AG04450 (cell line): ENCODE data around the gene CCNDBP1. TPM values are rescaled to one million over a fixed set of nuclear protein-coding genes. Genes with fewer than 3 reads are reported as not detected.
"Not testable (repeated sequence)": the region's sequence is repeated elsewhere in the genome, so short reads cannot be mapped to it uniquely, and the experiment has no call there.

Source experiments
- CTCF ChIA-PET: fragments of 300-600, 350-600 bp; formaldehyde crosslinking; extraction: SDS; loops from one replicate; lab custom pipeline; 2022; ENCODE audit warnings: antibody characterized with exemption, inconsistent platforms; lab: Charles Lee
- POLR2A ChIA-PET: fragments of 350-600 bp; formaldehyde crosslinking; extraction: SDS; loops from one replicate; lab custom pipeline; 2021; ENCODE audit warnings: antibody characterized with exemption, inconsistent platforms; lab: Yijun Ruan, JAX
- DNase-seq: peaks from one replicate; pipeline ENCODE4 v3.0.0-alpha.2; 2011; ENCODE audit warnings: low read depth, low spot score
- H3K27ac ChIP-seq: one replicate; pipeline ENCODE4 v1.5.1; 2012; ENCODE audit warnings: low read depth, low read length, control low read depth
- H3K27me3 ChIP-seq: one replicate; pipeline ENCODE4 v1.6.0; 2012; ENCODE audit warnings: low read length; ENCODE audit not compliant: control insufficient read depth, insufficient read depth
- H3K4me3 ChIP-seq: 2 replicates; pipeline ENCODE4 v1.5.1; 2011; ENCODE audit warnings: mild to moderate bottlenecking, low read depth, low read length, control low read depth
- H3K9me3 ChIP-seq: 2 replicates; pipeline ENCODE4 v1.5.1; 2012; ENCODE audit warnings: low read length; ENCODE audit not compliant: control insufficient read depth, insufficient read depth
- CTCF ChIP-seq: IDR thresholded peaks from 2 replicates; pipeline ENCODE4 v1.5.1; 2011; ENCODE audit warnings: low read depth, low read length, control low read depth, inconsistent platforms
- polyA plus RNA-seq: library from polyadenylated mRNA; depleted of rRNA; stranded (reverse); fragments of >200 nt; gene quantifications from 2 replicates; pipeline ENCODE4 v1.2.3, GENCODE V29; 2011

Gene CCNDBP1
- polyA plus RNA-seq, 1 experiment, result 54.2 TPM

DNA sequence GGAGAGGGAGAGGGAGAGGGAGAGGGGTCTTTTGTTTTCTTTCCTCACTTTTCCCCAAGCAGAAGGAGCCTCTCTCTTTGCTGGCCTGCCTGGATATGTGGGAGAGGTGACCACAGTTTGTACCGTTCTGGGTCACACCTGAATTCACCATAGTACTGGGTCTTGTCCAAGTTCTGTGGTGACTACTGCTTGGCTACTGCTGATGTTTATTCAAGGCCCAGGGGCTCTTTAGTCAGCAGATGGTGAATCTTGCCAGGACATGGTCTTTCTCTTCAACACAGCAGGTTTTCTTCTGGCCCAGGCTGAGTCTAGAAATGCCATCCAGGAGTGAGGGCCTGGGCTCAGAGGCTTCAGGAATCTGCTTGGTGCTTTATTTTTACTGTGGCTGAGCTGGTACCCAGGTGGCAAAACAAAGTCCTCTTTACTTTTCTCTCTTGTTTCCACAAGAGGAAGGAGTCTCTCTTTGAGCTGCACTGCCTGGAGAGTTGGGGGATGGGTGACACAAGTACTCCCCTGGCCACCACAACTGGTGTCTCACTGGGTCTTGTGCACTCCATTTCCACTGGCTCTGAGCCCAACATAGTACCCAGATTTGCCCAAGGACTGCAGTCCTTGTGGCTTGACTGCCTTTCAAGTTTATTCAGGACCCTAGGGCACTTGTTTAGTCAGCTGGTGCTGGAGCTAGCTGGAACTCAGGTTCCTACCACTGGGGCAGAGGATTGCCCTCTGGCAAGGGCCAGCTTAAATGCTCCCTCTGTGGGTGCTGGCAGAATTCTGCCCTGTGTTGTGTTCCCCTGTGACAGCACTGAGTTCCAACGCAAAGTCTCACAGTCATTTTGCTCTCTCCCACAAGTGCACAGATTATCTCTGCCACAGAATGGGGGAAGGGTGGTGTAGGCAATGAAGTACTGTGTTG lies 16.8 kb upstream of the CCNDBP1 start:
- Histone ChIP-seq H3K4me3 (no peak overlapping the region), H3K9me3 (peaks cover 2% of the 10 kb centered on the region; the same call in 1 of the 2 replicates), H3K27ac (no peak overlapping the region), H3K27me3 (no peaks in the 10 kb centered on the region)
- ChIA-PET POLR2A (no interaction called here), CTCF (no interaction called here)
- no peak for DNase-seq
- TF ChIP-seq CTCF, result no peak

DNA sequence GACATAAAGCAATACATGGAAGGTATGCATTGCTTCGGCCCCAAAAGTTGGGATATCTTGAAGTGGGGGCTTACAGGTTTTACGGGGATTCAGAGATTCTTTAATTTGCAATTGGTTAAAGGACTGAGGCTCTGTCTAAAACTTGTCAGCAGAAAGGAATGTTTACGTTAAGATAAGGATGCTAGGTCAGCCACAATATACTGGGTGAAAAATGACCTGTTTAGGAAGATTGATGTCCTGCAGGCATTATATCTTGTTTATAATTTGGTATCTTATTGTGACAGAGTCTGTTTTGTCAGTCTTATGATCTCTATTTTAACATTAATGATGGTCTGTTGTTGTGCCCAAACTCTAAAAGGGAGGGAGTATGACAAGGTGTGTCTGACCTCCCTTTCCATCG lies 15.3 kb upstream of the CCNDBP1 start:
- no peak for TF ChIP-seq CTCF
- peaks cover 2% of the 10 kb centered on the region; the same call in 1 of the 2 replicates for H3K9me3 ChIP-seq
- CTCF ChIA-PET, result no interaction called here
- POLR2A ChIA-PET, result no interaction called here
- H3K27me3 ChIP-seq, result no peaks in the 10 kb centered on the region
- H3K27ac ChIP-seq, result no peak overlapping the region
- H3K4me3 ChIP-seq, result no peak overlapping the region
- DNase-seq, result no peak

GRCh38 chr15:43175656-43176309 lies 9.4 kb upstream of the CCNDBP1 start:
- H3K27me3 ChIP-seq, POLR2A ChIA-PET, H3K9me3 ChIP-seq, DNase-seq, H3K4me3 ChIP-seq, H3K27ac ChIP-seq: not testable (repeated sequence)
- CTCF ChIA-PET, result interaction anchor here (0.5 to 2.1 kb wide), 3 partner anchors 11 to 295 kb away, joined by 3 to 8 read pairs (median 7); partner anchors contain the start of gene CCNDBP1

DNA sequence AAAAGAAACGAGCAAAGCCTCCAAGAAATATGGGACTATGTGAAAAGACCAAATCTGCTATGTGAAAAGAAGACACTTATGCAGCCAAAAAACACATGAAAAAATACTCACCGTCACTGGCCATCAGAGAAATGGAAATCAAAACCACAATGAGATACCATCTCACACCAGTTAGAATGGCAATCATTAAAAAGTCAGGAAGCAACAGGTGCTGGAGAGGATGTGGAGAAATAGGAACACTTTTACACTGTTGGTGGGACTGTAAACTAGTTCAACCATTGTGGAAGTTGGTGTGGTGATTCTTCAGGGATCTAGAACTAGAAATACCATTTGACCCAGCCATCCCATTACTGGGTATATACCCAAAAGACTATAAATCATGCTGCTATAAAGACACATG lies 8.1 kb upstream of the CCNDBP1 start:
- H3K9me3 ChIP-seq, DNase-seq, POLR2A ChIA-PET, H3K4me3 ChIP-seq, H3K27me3 ChIP-seq, H3K27ac ChIP-seq, CTCF ChIA-PET: not testable (repeated sequence)

- ChIA-PET POLR2A (no interaction called here), CTCF (interaction anchor here (0.5 to 1.6 kb wide), 4 partner anchors 20 to 1220 kb away, joined by 3 to 9 read pairs (median 4); no protein-coding TSS in a partner anchor)
- DNase-seq, result no peak
- TF ChIP-seq CTCF, result no peak
- H3K27ac ChIP-seq, result no peak overlapping the region
- H3K27me3 ChIP-seq, result no peaks in the 10 kb centered on the region
- H3K4me3 ChIP-seq, result no peak overlapping the region
- H3K9me3 ChIP-seq, result no peaks in the 10 kb centered on the region; the same call in 1 of the 2 replicates
Measured at GRCh38 chr15:43183270-43183669, 1.9 kb upstream of the CCNDBP1 start.
